AG09319 (cell line): Measurements from ENCODE around the gene SLC25A5.

ENCODE experiments used
- DNase-seq: peaks from one replicate; pipeline ENCODE4 v3.0.0-alpha.2; 2010; ENCODE audit warnings: low read depth; ENCODE audit errors: extremely low read depth
- CTCF ChIP-seq: IDR thresholded peaks from 2 replicates; pipeline ENCODE4 v1.5.1; 2011; ENCODE audit warnings: low read depth, mild to moderate bottlenecking, inconsistent platforms, low read length, moderate library complexity

The SLC25A5 gene

DNA sequence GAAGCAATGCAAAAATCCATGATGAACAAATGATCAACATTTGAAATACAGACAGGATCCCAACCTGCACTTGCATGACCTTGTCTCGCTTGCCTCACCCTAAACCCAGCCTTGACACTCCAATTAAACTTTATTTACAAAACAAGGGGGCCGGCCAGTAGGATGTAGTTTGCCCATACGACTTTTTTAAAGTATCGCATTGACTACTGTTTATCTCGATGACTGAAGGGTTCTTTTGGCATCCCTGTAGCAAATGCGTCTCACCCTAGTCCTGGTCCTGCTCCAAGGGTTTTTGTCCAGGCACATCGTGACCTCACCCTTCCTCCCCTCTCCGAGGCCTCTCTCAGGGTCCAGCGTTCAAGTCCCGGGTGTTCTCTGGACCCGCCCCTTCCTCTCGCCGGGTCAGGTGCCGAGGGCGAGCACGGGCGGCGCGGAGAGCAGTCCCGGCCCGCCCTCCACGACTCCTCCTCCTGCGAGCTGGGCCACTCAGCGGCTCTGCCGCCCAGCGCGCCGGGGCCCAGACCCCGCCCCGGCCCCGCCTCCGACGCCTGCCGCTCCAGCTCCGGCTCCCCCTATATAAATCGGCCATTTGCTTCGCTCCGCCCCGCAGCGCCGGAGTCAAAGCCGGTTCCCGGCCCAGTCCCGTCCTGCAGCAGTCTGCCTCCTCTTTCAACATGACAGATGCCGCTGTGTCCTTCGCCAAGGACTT is at the start of gene SLC25A5:
Gene SLC25A5, plus strand, starts transcription at position 603 of the 709 bp plus-strand sequence. Its CDS starts 72 bp downstream, at position 675.
- peak; percentile 47 for DNase-seq
- no peak for TF ChIP-seq CTCF

- DNase-seq, result no peak
- TF ChIP-seq CTCF, result no peak
Observed at GRCh38 chrX:119419146-119419545, 49.1 kb upstream of the SLC25A5 start.

DNA sequence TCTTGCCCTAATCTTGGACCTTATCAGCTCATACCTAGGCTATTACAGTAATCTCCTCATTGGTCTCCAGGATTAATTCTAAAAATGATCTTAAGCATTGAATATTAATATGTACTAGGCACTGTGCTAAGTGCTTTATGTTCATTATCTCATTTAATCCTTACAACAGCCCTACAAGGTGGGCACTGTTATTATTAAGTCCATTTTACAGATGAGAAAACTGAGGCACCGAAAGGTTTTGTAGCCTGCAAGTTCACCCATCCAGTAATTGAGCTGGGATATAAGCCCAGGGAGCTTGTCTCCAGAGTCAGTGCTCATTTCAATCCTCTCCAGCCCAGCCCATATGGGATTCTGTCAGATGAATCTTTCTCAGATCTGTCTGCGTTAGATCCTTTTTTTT is 48.3 kb upstream of the SLC25A5 start:
- no peak for TF ChIP-seq CTCF

DNA sequence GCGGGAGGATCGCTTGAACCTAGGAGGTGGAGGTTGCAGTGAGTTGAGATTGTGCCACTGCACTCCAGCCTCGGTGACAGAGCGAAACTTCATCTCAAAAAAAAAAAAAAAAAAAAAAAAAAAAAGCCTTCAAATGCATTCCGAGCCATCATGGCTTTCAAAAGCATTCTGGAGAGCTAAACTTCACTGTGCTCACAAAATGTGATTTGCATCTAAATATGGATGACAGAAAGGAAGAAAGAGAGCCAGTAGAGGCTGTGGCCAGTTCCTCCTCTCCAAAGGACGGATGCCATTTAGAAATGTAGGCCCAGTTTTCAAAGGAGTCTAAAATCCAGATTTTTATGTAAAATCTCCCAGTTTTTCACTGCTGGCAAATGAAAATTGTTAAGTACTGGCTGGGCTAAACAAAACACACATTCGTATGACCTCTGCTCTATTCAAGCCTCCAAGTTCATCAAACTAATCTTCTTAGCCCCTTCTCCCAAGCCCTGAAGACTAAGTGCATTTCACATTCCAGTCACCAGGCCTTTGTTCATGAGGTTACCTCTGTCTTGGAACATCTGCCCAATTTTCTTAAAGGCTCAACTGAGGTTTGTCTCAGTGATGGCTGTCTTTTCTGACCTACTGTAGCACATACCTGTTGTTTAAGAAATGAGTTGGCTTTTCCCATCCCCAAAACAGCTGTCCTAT is 47.1 kb upstream of the SLC25A5 start:
- TF ChIP-seq CTCF, result no peak
- DNase-seq, result no peak

More for the DNA sequence above, 48.3 kb upstream of the SLC25A5 start:
- DNase-seq, result no peak

- DNase-seq, result no peak
- no peak for TF ChIP-seq CTCF
Observed at GRCh38 chrX:119423631-119424030, 44.6 kb upstream of the SLC25A5 start.

DNA sequence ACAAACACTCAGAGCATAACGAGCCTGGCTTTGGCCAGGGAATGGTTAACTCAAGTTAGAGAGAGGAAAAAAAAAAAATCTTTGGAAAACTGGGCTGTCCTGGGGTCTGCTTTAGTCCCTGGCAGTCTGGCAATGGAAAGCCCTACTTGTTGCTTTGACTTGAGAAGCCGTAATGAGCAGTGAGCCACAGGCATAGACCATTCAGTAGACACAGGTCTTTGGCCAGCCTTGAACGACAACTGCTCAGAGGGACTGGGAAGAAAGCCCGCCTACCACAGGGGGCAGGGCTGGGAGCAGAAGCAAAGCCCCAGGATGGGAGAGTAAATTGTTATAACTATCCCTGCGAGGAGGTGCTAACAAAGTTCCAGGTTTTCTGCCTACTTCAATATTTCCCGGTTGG is 43.2 kb upstream of the SLC25A5 start:
- no peak for DNase-seq
- no peak for TF ChIP-seq CTCF

DNA sequence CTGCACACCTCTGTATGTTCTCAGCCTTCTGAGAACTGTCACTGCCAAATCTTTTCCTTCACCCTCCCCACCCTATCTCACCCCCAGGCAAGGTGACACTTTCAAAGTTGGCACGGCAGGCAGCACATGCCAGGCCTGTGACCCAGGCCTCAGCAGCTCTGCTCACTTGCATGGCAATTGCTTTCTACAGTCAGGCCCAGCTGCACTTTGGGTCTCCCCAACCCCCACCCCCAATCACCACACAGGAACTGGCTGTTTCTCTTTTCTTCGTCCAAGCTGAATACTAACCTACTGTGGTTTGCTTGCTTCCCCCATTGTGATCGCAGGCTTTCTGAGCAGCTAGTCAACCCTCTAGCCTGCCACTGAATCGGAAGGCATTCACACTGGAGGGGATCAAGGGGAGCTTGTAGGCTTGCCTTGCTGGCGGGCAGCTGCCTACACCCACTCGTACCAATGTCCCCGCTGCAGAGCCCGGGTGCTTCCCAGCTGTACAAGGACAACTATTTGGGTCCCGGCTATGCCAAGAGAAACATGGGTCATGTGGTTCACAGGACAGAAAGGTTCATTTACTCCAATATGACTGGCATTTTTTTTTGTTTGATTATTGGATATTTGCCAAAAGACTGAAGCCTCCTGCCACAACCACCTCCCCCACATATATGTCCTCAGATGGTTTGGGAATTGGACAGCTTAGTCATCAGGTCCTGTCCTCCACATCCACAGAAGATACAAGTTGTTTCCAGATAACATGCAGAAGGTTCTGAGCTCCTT is 41.0 kb upstream of the SLC25A5 start:
- no peak for DNase-seq
- no peak for TF ChIP-seq CTCF
